Measurements from ENCODE around the gene SH2D4B.

Gene SH2D4B

GRCh38 chr10:80504158-80504811 lies 33.4 kb upstream of the SH2D4B start:
- no peak for DNase-seq (ENCODE audit: low read depth)

GRCh38 chr10:80504897-80505465 lies 32.7 kb upstream of the SH2D4B start:
- no peak for DNase-seq (ENCODE audit: low read depth)

DNA sequence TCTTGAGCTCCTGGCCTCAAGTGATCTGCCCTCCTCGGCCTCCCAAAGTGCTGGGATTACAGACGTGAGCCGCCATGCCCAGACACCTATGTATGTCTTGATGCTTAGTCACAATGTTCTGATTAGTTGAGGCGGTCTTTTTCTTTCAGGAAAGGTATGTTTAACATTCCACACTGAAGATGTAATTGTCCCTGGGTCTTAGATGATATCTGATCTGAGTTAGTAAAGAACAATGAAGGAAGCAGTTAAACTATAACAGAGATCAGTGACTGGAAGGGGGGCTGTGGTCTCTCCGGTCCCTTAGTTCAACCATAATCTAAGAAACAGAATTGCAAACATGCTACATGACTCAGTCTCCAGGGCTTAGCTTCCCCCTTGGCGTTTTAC lies 31.5 kb upstream of the SH2D4B start:
- no peak for DNase-seq (ENCODE audit: low read depth)

DNA sequence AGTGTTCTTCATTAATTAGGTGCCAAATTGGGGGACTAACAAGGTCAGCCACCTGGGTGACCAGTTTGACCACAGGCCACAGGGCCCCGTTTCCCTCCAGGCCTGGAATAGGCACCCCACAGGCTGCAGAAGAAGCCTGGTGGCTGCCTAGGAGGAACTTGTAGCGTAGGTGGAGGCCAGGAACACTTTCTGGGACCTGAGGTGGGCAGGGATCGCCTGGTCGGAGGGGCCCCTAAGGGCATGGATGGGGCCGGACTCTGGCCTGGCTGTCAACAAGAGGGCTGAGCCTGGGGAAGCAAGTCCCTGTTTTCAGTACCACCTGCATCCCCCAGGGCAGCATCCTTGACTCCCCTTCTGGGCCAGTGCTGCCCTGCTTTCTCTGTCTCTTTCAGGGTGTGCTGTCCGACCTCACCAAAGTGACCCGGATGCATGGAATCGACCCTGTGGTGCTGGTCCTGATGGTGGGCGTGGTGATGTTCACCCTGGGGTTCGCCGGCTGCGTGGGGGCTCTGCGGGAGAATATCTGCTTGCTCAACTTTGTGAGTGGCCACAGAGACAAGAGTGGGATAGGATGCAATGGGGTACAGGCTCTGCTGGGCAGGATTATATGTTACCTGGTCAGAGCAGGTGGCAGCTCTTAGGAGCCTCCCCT lies 30.7 kb upstream of the SH2D4B start:
- no peak for DNase-seq (ENCODE audit: low read depth)

GRCh38 chr10:80509108-80509402 lies 28.6 kb upstream of the SH2D4B start:
- DNase-seq (ENCODE audit: low read depth), result no peak

- peak; percentile 56 for DNase-seq (ENCODE audit: low read depth)
Measured at GRCh38 chr10:80509403-80510161, 28.1 kb upstream of the SH2D4B start.

- no peak for DNase-seq (ENCODE audit: low read depth)
Measured at GRCh38 chr10:80512031-80512526, 25.6 kb upstream of the SH2D4B start.

DNA sequence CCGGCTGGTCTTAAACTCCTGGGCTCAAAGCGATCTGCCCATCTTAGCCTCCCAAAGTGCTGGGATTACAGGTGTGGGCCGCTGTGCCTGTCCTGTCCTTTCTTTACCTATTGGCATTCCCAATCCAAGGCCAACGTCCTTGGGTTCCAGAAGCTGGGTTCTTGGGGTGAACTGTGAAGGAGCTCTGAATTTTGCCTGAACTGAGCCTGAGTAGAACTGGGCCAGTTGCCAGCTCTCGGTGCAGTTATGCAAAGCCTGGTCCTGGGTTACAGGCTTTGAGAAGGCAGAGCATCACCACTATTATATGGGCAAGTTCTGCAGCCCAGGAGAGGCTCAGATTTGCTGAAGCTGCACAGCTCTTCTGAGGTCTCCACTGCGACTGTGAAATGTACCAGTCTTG lies 24.6 kb upstream of the SH2D4B start:
- no peak for DNase-seq (ENCODE audit: low read depth)

- DNase-seq (ENCODE audit: low read depth), result no peak
Measured at GRCh38 chr10:80515511-80515910, 22.2 kb upstream of the SH2D4B start.

GRCh38 chr10:80515941-80516340 lies 21.8 kb upstream of the SH2D4B start:
- DNase-seq (ENCODE audit: low read depth), result no peak

- no peak for DNase-seq (ENCODE audit: low read depth)
Measured at GRCh38 chr10:80516506-80517075, 21.1 kb upstream of the SH2D4B start.

GRCh38 chr10:80517416-80518142 lies 20.1 kb upstream of the SH2D4B start:
- no peak for DNase-seq (ENCODE audit: low read depth)

DNA sequence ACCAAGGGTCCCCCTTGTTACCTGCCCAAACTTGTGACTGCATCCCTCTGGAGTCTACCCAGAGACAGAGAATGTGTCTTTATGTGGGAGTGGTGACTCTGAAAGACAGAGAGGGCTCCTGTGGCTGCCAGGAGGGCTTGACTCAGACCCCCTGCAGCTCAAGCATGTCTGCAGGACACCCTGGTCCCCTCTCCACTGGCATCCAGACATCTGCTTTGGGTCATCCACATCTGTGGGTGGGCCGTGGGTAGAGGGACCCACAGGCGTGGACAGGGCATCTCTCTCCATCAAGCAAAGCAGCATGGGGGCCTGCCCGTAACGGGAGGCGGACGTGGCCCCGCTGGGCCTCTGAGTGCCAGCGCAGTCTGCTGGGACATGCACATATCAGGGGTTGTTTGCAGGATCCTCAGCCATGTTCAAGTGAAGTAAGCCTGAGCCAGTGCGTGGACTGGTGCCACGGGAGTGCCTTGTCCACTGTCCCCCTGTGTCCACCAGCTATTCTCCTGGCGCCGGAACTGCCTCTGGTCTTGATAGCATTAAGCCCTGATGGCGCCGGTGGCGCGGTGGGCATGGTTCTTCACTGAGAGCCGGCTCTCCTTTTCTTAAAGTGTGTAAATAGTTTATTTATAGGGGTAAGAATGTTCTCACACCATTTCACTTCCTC lies 19.4 kb upstream of the SH2D4B start:
- DNase-seq (ENCODE audit: low read depth), result no peak

- DNase-seq (ENCODE audit: low read depth), result no peak
Measured at GRCh38 chr10:80518807-80519360, 18.8 kb upstream of the SH2D4B start.

DNA sequence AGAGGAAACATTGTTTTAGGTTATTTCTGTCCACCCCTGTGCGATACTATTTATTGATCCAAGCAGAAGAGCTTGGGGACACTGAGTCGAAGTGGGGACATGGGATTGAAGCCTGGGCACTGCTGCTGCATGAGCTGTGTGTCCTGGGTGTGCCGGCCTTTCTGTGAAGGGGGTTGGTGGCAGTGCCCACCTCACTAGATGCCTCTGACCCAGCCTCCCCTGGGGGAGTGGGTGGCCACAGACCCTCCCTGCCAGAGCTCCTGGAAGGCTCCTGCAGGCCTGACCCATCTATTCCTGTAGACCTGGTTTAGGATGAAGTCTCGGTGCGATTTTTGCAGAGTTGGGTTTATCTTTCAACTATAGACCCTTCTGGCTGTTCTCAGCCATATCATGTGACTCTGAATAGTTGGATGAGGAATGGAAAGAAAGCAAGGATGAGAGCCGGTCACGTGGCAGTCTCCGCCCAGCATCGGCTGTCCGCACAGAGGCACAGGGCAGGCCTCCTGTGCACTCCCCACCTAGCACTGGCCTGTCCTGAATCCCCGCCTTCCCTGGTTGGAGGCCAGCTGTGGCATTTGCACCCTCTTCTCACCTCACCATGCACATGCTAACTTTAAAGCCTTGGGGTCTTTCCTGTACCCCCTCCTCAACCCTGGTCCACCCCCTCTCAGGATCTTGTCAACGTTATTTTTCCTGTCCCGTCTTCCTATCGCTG lies 17.6 kb upstream of the SH2D4B start:
- DNase-seq (ENCODE audit: low read depth), result no peak

DNA sequence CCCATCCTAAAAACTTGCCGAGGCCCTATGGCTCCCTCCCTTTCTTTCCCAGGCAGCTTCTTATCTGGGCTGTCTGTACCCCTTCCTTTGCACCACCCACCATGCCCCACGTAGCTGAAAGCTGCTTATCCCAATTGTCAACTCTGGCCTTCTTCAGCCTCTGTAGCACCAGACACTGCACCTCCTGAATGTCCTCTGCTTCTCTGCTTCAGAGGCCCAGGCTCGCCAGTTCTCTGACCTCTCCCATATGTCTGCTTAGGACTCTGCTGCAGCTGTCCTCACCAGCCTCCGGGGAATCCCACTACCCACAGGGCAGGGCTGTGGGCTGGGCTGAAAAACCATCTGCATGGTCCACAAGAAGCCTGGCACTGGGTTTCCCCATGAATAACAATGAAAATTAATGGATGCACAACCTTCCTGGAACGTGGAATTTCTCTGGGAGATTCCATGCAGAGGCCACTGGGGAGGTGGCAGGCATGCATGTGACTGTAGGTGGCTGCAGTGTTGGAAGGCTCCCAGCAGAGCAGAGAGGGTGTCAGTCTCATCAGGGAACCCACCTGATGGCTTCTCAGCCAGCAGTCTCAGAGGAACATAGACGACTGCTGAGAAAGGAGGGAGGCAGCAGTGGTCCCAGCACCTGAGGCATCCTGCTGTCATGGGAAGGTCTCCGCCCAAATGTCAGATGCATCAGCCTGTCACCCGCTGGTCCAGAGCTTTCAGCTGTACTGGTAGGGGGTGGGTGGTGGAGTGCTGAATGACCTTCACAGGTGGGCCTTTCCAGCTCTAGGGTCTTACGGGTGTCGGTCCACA lies 16.8 kb upstream of the SH2D4B start:
- DNase-seq (ENCODE audit: low read depth), result no peak

GRCh38 chr10:80522756-80523363 lies 14.8 kb upstream of the SH2D4B start:
- no peak for DNase-seq (ENCODE audit: low read depth)

DNA sequence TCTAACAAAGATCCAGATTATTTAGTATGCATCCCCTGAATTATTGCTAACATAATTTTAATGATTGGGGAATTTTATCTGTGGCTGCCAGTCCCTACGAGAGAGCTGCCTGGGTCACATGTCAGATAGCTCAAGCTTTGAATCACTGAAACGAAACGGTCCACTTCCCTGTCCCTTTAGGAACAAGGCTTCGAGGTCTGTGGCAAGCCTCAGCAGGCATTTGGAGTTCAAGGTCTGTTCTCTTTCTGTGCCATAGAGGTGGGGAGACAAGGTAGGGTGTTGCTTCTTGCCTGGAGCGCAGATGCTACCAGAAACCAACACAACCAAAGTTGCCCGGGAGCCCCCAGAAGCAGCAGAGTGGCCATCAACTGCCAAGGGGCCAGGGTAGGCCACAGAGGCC lies 13.9 kb upstream of the SH2D4B start:
- no peak for DNase-seq (ENCODE audit: low read depth)
